ENCODE data around the gene ADAMTS8. TPM values are rescaled to one million over a fixed set of nuclear protein-coding genes. Genes with fewer than 3 reads are reported as not detected.

ADAMTS8 gene
- total and polyA plus RNA-seq, 9 of the 15 experiments (the other 6 are each of a cell fraction or from before 2014, with no cell fraction given): not detected

DNA sequence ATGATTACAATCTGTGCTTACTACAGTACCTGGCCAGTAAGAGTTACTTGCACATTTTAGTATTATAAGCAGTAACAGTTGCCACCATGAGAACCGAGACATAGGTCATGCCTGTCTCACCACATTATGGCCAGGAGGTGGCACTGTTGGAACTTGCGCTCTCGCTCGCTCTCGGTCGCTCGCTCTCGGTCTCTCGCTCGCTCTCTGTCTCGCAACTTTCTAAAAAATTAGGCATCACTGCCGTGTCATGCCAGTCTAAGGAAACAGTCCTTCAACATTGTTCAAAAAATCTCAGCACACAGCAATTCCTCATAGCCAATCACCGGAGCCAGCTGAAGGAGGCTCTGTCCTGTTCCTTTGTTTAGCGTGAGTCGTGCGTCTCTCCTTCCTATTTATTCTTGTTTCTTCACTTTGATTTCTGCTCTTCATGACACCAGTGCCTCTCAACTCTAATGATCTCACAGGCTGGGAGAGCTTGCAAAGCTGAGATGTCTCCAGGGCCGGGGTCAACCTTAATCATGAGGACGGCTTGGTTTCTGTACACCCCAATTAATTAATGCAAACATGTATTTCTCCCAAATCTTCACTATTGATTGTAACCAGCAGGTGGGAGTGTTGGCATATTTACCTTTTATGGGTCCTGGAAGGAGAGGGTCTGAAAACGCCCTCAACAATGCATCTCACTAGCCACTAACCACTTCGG is 6.3 kb upstream of the ADAMTS8 start:
- Histone ChIP-seq H3K4me2 (ENCODE audit: insufficient read depth, low read length) (peak overlapping the region; percentile 89), H3K27ac (ENCODE audit: extremely low read depth, low read depth, low read length) (no peak overlapping the region), H4K20me1 (replicated peaks; ENCODE audit: control insufficient read depth, insufficient read depth, low read length) (peaks cover 6% of the 10 kb centered on the region; the same call in 1 of the 2 replicates), H2AFZ (ENCODE audit: low read depth, low read length) (peak overlapping the region; percentile 81), H3K79me2 (ENCODE audit: control insufficient read depth, insufficient read depth, low read length) (no peaks in the 10 kb centered on the region), H3K9ac (ENCODE audit: insufficient read depth in 1 of 2, low read depth in 2 of 2, low read length in 2 of 2) (peak overlapping the region in 1 of 2 experiments; percentile 62; a peak in 1 of 4 replicates), H3K9me1 (ENCODE audit: control insufficient read depth, insufficient read depth, low read length) (no peaks in the 10 kb centered on the region), H3K4me3 (peak overlapping the region; percentile 36), H3K27me3 (ENCODE audit: control insufficient read depth in 2 of 2, insufficient read depth in 2 of 2, low read length in 2 of 2) (peaks cover 7 to 17% of the 10 kb centered on the region in 2 experiments; a peak in 3 of 5 replicates), H3K9me3 (replicated peaks; ENCODE audit: control insufficient read depth, insufficient read depth, low read depth, low read length) (no peaks in the 10 kb centered on the region), H3K36me3 (ENCODE audit: control insufficient read depth, insufficient read depth, low read length) (no peaks in the 10 kb centered on the region), H3K4me1 (replicated peaks in 1 of 2; ENCODE audit: control insufficient read depth in 2 of 2, insufficient read depth in 2 of 2, low read length in 2 of 2) (no peaks in the 10 kb centered on the region)
- ChIA-PET CTCF (ENCODE audit: low intra/inter-chr PET ratio) (interaction anchor here (0.6 to 8.5 kb wide), 10 partner anchors 34 to 459 kb away, joined by 3 to 259 read pairs (median 4); no protein-coding TSS in a partner anchor), POLR2A (interaction anchor here (1.0 kb wide), 1 partner anchor 465 kb away, joined by 3 read pairs; no protein-coding TSS in a partner anchor)
- in situ Hi-C loops (cut with MboI): loop anchor here (5.0 kb wide), 1 partner anchor 433 kb away; no protein-coding TSS in a partner anchor
- BruUV-seq (replicated peaks): no TSS peak
- peak; percentile 67 to 80 (median 74) for DNase-seq (ENCODE audit: extremely low read depth in 1 of 4, low spot score in 3 of 4)
- intact Hi-C loops (cut with micrococcal nuclease): loop anchor here (1.0 to 5.0 kb wide), 5 partner anchors 208 to 1238 kb away; no protein-coding TSS in a partner anchor
- WGBS (ENCODE audit: insufficient coverage, low coverage, missing lambda C conversion rate): 1% methylated on average over 19 of the region's 20 CpGs
- FAIRE-seq: peak; percentile 92
- ATAC-seq: peak; percentile 94
- TF ChIP-seq CHD2 (IDR thresholded peaks at IDR 0.05; ENCODE audit: low read depth, low read length) (no peak), SMAD4 (CRISPR knock-in tag; conservative IDR thresholded peaks at IDR 0.05) (no peak), SMC3 (conservative IDR thresholded peaks at IDR 0.05; ENCODE audit: insufficient read depth, low read depth, low read length) (peak; percentile 75), ZNF24 (IDR thresholded peaks at IDR 0.05) (no peak), HMBOX1 (IDR thresholded peaks at IDR 0.05) (no peak), CTCF (IDR thresholded peaks at IDR 0.05 in 2 of 3, conservative IDR thresholded peaks at IDR 0.05 in 1 of 3; ENCODE audit: insufficient read depth in 2 of 3, low read depth in 1 of 3, low read length in 3 of 3) (peak; percentile 86 to 90 (median 86)), MEIS2 (IDR thresholded peaks at IDR 0.05; ENCODE audit: partially characterized antibody) (no peak)
- TF ChIP-seq, protein P1, sequence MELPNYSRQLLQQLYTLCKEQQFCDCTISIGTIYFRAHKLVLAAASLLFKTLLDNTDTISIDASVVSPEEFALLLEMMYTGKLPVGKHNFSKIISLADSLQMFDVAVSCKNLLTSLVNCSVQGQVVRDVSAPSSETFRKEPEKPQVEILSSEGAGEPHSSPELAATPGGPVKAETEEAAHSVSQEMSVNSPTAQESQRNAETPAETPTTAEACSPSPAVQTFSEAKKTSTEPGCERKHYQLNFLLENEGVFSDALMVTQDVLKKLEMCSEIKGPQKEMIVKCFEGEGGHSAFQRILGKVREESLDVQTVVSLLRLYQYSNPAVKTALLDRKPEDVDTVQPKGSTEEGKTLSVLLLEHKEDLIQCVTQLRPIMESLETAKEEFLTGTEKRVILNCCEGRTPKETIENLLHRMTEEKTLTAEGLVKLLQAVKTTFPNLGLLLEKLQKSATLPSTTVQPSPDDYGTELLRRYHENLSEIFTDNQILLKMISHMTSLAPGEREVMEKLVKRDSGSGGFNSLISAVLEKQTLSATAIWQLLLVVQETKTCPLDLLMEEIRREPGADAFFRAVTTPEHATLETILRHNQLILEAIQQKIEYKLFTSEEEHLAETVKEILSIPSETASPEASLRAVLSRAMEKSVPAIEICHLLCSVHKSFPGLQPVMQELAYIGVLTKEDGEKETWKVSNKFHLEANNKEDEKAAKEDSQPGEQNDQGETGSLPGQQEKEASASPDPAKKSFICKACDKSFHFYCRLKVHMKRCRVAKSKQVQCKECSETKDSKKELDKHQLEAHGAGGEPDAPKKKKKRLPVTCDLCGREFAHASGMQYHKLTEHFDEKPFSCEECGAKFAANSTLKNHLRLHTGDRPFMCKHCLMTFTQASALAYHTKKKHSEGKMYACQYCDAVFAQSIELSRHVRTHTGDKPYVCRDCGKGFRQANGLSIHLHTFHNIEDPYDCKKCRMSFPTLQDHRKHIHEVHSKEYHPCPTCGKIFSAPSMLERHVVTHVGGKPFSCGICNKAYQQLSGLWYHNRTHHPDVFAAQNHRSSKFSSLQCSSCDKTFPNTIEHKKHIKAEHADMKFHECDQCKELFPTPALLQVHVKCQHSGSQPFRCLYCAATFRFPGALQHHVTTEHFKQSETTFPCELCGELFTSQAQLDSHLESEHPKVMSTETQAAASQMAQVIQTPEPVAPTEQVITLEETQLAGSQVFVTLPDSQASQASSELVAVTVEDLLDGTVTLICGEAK (IDR thresholded peaks at IDR 0.05): no peak
- TF ChIP-seq, protein P1 (CRISPR knock-in tag; IDR thresholded peaks at IDR 0.05): no peak
